G401 (cell line): ENCODE data around the gene TMEM51. TPM values are rescaled to one million over a fixed set of nuclear protein-coding genes. Genes with fewer than 3 reads are reported as not detected.

Experiments used
- DNase-seq: peaks from one replicate; pipeline ENCODE4 v3.0.0-alpha.2; 2015; ENCODE audit warnings: low spot score
- in situ Hi-C: cut with HindIII; loops from 2 replicates; pipeline ENCODE4 v1.10.0; 2016; ENCODE audit warnings: low sequenced_read_pairs, mixed read lengths
- total RNA-seq: library from RNA; depleted of rRNA; stranded (reverse); fragments of >200 nt; shearing (Covaris generic); gene quantifications from 2 replicates; pipeline ENCODE4 v1.2.3, GENCODE V29; 2014

Gene TMEM51
- total RNA-seq, 1 experiment from 2014 or later: 25.2 TPM

GRCh38 chr1:15224259-15224869, 70.8 kb downstream of the TMEM51 start:
- in situ Hi-C loops: no loop called here
- no peak for DNase-seq

- in situ Hi-C loops: loop anchor here (25.0 kb wide), 1 partner anchor 88 kb away; no protein-coding TSS in a partner anchor
- DNase-seq: no peak
These were observed 71.4 kb downstream of the TMEM51 start for GRCh38 chr1:15224974-15225373.

- no peak for DNase-seq
- in situ Hi-C loops: loop anchor here (25.0 kb wide), 1 partner anchor 88 kb away; no protein-coding TSS in a partner anchor
These were observed 71.9 kb downstream of the TMEM51 start for GRCh38 chr1:15225461-15225860.

GRCh38 chr1:15226388-15227255, 73.1 kb downstream of the TMEM51 start:
- no peak for DNase-seq

GRCh38 chr1:15229707-15230131, 76.2 kb downstream of the TMEM51 start:
- no peak for DNase-seq
- in situ Hi-C loops: loop anchor here (25.0 kb wide), 1 partner anchor 92 kb away; no protein-coding TSS in a partner anchor

More at GRCh38 chr1:15226388-15227255, 73.1 kb downstream of the TMEM51 start:
- in situ Hi-C loops: loop anchor here (25.0 kb wide), 1 partner anchor 89 kb away; no protein-coding TSS in a partner anchor

GRCh38 chr1:15231714-15232201, 78.2 kb downstream of the TMEM51 start:
- no peak for DNase-seq
- in situ Hi-C loops: loop anchor here (25.0 kb wide), 1 partner anchor 94 kb away; no protein-coding TSS in a partner anchor

- in situ Hi-C loops: loop anchor here (25.0 kb wide), 1 partner anchor 96 kb away; no protein-coding TSS in a partner anchor
- no peak for DNase-seq
These were observed 80.1 kb downstream of the TMEM51 start for GRCh38 chr1:15233689-15234088.

- DNase-seq: peak; percentile 67
- in situ Hi-C loops: loop anchor here (25.0 kb wide), 1 partner anchor 99 kb away; no protein-coding TSS in a partner anchor
These were observed 82.8 kb downstream of the TMEM51 start for GRCh38 chr1:15236321-15236721.

GRCh38 chr1:15236746-15237145, 83.2 kb downstream of the TMEM51 start:
- DNase-seq: no peak
- in situ Hi-C loops: loop anchor here (25.0 kb wide), 1 partner anchor 99 kb away; no protein-coding TSS in a partner anchor

- in situ Hi-C loops: loop anchor here (25.0 kb wide), 1 partner anchor 101 kb away; no protein-coding TSS in a partner anchor
- DNase-seq: no peak
These were observed 85.2 kb downstream of the TMEM51 start for GRCh38 chr1:15238789-15239188.

- no peak for DNase-seq
- in situ Hi-C loops: loop anchor here (25.0 kb wide), 1 partner anchor 105 kb away; no protein-coding TSS in a partner anchor
These were observed 89.2 kb downstream of the TMEM51 start for GRCh38 chr1:15242766-15243165.

GRCh38 chr1:15243275-15244043, 89.9 kb downstream of the TMEM51 start:
- no peak for DNase-seq
- in situ Hi-C loops: loop anchor here (25.0 kb wide), 1 partner anchor 106 kb away; no protein-coding TSS in a partner anchor

- in situ Hi-C loops: loop anchor here (25.0 kb wide), 1 partner anchor 108 kb away; no protein-coding TSS in a partner anchor
These were observed 91.3 kb downstream of the TMEM51 start for GRCh38 chr1:15244813-15245212.

GRCh38 chr1:15245593-15246360, 92.2 kb downstream of the TMEM51 start:
- in situ Hi-C loops: loop anchor here (25.0 kb wide), 1 partner anchor 108 kb away; no protein-coding TSS in a partner anchor

More at GRCh38 chr1:15244813-15245212, 91.3 kb downstream of the TMEM51 start:
- DNase-seq: no peak

GRCh38 chr1:15246960-15247614, 93.5 kb downstream of the TMEM51 start, which contains the start of gene FHAD1:
TSS of gene FHAD1 (plus strand) at chr1:15247223. CDS start at chr1:15251785, 4,562 bp downstream.
- in situ Hi-C loops: loop anchor here (25.0 kb wide), 1 partner anchor 110 kb away; no protein-coding TSS in a partner anchor
- DNase-seq: peak; percentile 21

More at GRCh38 chr1:15245593-15246360, 92.2 kb downstream of the TMEM51 start:
- DNase-seq: no peak

GRCh38 chr1:15248216-15248615, 94.7 kb downstream of the TMEM51 start:
- in situ Hi-C loops: loop anchor here (25.0 kb wide), 1 partner anchor 111 kb away; no protein-coding TSS in a partner anchor
- DNase-seq: no peak

GRCh38 chr1:15249081-15249480, 95.5 kb downstream of the TMEM51 start:
- DNase-seq: no peak
- in situ Hi-C loops: loop anchor here (25.0 kb wide), 1 partner anchor 112 kb away; no protein-coding TSS in a partner anchor
